ENCODE measurements around the gene RPL13.

DNA sequence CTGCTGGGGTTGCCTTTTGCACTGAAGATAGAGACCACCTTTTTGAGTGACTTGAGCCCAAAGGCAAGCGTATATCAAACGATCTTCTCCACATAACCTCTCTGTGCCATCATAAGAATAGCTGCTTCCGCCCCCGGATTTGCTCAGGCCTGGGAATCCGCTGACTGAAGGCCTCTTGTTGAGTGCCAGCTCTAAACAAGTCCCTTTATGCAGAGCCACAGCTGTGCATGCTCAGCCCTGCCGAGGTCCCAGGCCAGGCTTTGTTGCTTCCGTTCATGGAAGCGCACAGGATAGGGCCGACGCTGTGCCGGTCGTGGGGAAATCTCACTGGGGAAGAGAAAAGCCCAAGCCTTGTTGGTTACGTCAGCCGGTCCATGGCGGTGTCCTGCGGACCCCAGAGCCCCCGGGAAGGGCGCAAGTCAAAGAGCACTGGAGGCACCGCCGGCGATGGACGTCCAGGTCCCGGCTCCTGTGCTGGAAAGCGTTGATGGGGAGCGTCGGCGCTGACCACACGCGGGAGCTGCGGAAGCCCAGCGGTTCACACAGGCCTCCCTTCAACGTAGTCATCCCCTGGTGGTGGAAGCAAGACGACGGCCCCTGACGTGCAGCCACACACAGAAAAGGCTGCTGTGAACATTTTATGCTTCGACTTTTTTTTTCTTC is 23.5 kb upstream of the RPL13 start:
- TF ChIP-seq, protein P1, sequence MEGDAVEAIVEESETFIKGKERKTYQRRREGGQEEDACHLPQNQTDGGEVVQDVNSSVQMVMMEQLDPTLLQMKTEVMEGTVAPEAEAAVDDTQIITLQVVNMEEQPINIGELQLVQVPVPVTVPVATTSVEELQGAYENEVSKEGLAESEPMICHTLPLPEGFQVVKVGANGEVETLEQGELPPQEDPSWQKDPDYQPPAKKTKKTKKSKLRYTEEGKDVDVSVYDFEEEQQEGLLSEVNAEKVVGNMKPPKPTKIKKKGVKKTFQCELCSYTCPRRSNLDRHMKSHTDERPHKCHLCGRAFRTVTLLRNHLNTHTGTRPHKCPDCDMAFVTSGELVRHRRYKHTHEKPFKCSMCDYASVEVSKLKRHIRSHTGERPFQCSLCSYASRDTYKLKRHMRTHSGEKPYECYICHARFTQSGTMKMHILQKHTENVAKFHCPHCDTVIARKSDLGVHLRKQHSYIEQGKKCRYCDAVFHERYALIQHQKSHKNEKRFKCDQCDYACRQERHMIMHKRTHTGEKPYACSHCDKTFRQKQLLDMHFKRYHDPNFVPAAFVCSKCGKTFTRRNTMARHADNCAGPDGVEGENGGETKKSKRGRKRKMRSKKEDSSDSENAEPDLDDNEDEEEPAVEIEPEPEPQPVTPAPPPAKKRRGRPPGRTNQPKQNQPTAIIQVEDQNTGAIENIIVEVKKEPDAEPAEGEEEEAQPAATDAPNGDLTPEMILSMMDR (IDR thresholded peaks at IDR 0.05) = no peak
- no peak for TF ChIP-seq POLR2A (IDR thresholded peaks at IDR 0.05)

Data from thyroid gland (tissue), 4 donors.